Spleen (tissue), 7 donors: ENCODE data around the gene FAS.

Source experiments
- POLR2A ChIP-seq, 3 donors: fragments of 450-650 bp; IDR thresholded peaks; one replicate each; pipeline ENCODE4 v1.5.1; 2017; ENCODE audit warnings: antibody characterized with exemption in 3 of 3, mild to moderate bottlenecking in 1 of 3
- TF ChIP-seq, protein P1 (sequence below), 11 experiments: fragments of 200-600 bp in 7 of 11; fragments of 450-650 bp in 4 of 11; sonication (generic) in 4 of 11; IDR thresholded peaks in 8 of 11; conservative IDR thresholded peaks in 3 of 11; 1 replicate in 7 of 11; 2 replicates in 4 of 11; pipeline versions ENCODE4 v1.4.0 to v1.8.0; 2016 to 2021; ENCODE audit warnings: antibody characterized with exemption in 11 of 11, inconsistent platforms in 4 of 11, mild to moderate bottlenecking in 1 of 11
- donor health status: DM: no; HTN: no; CAD: no; lungs with moderate emphysema.
- donor health status: DM: no; HTN: no; CAD: no.
- donor health status: DM: no; HTN: no; CAD: no.

DNA sequence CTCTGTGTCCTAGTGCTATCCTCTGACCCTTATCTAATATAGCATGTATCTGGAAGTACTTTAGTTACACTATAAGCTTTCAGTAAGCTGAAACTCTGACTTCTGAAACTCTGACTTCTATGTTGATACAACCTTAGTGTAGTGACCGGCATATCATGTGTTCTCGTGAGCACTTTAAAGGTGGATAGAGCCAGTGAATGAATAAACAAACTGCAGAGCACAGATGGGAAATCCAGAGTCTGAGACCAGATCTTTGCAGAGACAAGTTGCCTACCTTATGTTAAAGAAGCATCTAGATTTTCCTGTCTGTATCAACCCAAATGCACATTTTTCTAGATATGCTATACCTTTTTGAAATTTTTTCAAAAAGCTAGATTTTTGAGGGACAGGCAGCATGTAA, 41.5 kb upstream of the FAS start:
- TF ChIP-seq POLR2A (IDR thresholded peaks at IDR 0.05): no peak
- TF ChIP-seq, protein P1, sequence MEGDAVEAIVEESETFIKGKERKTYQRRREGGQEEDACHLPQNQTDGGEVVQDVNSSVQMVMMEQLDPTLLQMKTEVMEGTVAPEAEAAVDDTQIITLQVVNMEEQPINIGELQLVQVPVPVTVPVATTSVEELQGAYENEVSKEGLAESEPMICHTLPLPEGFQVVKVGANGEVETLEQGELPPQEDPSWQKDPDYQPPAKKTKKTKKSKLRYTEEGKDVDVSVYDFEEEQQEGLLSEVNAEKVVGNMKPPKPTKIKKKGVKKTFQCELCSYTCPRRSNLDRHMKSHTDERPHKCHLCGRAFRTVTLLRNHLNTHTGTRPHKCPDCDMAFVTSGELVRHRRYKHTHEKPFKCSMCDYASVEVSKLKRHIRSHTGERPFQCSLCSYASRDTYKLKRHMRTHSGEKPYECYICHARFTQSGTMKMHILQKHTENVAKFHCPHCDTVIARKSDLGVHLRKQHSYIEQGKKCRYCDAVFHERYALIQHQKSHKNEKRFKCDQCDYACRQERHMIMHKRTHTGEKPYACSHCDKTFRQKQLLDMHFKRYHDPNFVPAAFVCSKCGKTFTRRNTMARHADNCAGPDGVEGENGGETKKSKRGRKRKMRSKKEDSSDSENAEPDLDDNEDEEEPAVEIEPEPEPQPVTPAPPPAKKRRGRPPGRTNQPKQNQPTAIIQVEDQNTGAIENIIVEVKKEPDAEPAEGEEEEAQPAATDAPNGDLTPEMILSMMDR (IDR thresholded peaks at IDR 0.05 in 8 of 11, conservative IDR thresholded peaks at IDR 0.05 in 3 of 11): no peak
